GM21723 (cell line): Measurements from ENCODE around the gene SAXO2.
"Not testable (repeated sequence)": the region's sequence is repeated elsewhere in the genome, so short reads cannot be mapped to it uniquely, and the experiment has no call there.

Experiments
- ATAC-seq: cut with Tn5 transposase; IDR thresholded peaks from one replicate; pipeline ENCODE4 v1.9.1; 2021; ENCODE audit warnings: mild to moderate bottlenecking, moderate library complexity; ENCODE audit not compliant: unreplicated experiment

Gene SAXO2, protein sequence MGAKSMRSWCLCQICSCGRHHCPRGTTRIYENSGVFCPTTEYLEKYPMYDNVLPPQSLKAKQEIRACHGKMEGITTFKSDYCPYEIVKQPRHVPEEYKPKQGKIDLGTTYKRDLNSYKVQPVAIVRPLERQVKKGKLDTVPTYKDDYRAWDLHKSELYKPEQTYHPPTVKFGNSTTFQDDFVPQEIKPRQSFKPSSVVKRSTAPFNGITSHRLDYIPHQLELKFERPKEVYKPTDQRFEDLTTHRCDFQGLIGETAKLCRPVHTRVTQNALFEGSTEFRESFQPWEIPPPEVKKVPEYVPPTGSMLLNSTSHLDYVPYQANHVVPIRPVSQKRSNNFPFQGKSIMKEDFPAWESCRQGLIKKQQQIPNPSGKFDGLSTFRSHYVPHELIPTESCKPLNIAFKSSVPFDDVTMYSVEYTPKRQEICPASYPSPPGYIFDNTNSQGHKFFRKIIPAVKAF

GRCh38 chr15:82262422-82263026 lies at the start of gene SAXO2, which contains the start of gene EFL1:
TSS of gene SAXO2 (plus strand) at chr15:82262818. CDS start at chr15:82262880, 62 bp downstream.
TSS of gene EFL1 (minus strand) at chr15:82262734. CDS start at chr15:82261778, 956 bp downstream.
- peak; percentile 98 for ATAC-seq

- ATAC-seq: not testable (repeated sequence)
Observed at GRCh38 chr15:82216092-82216491, 46.5 kb upstream of the SAXO2 start.

DNA sequence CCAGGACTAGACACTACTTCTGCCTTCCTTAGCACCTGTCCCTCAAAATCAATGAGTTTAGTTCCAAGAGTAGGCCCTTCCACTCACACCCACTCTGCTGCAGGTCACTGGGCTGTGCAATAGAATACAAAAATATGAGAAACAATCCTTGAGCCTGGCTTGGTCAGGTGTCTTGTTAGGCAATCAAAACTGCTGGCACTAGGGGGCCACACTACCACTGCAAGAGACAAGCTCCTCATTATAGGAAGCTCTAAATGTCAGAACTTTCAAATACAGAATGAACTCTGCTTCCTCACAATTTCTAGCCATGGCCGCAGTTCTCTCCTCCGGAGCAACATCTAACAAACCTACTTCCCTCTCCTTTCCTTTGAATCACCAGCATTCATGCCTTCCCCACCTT lies 41.1 kb upstream of the SAXO2 start:
- not testable (repeated sequence) for ATAC-seq

DNA sequence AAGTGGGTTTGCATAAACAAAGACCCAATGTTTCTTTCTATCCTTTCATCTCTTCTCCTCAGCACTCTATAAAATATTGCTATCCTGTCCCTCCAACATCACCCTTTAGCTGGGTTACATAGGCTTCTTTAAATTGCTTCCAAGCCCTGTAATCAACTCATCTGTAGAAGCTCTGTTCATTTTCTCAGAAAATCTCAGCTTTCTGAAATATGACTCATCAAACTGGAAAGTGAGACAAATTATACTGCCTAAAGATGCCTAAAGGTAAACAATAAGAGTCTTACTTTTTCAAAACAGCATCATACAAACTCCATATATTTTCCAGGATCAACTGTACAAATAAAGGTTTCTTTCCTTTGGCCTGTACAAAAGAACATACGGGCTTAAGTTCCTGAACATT lies 33.9 kb upstream of the SAXO2 start:
- ATAC-seq: no peak

- no peak for ATAC-seq
Observed at GRCh38 chr15:82231233-82231632, 31.4 kb upstream of the SAXO2 start.

DNA sequence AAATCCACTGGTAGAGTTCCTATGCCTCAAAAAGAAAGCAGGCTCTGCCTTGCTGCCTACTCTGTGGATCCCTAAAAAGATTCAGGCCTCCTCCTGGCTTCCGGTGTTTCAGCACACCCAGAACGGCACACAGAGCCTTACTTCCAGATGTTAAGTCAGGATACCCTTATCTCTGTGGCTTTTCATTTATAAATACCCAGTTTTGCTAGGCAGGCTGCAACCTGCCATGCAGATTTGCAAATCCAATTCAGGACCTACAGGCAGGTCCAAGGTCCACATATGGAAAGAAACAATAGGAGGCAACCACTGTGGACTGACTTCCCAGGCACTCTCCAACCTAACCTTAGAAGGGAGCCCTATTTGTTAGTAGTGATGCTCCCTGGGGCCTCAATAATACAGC lies 30.8 kb upstream of the SAXO2 start:
- ATAC-seq: no peak

GRCh38 chr15:82237944-82238534 lies 24.6 kb upstream of the SAXO2 start:
- not testable (repeated sequence) for ATAC-seq

DNA sequence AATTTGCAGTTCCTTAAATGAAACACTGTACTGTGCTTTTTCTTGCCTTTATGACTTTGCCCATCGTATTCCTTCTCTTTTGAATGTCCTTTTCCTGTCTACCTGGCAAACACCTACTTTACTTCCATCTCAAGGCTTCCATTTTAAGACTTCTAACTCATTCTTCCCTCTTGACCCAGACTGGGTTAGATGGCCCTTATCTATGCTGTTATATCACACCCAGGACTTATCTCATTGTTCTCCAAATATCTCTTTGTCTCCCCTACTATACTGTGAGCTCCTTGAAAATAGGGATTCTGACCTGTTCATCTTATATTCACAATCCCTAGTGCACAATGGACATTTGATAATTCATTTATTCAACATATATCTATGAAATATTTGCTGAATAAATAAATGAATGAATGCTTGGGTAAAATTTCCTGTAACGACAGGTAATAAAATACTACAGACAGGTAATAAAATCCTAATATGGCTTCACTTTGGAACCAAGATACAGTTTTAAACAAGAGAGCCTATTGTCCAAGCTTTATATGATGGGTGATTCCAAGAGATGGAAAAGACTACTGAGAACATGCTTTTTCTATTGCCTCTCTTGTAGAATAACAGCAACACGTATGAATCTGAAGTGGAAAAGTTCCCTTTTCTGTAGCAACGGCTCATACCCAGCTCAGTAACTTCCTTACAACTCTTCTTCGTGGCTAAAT lies 22.8 kb upstream of the SAXO2 start:
- ATAC-seq: no peak

DNA sequence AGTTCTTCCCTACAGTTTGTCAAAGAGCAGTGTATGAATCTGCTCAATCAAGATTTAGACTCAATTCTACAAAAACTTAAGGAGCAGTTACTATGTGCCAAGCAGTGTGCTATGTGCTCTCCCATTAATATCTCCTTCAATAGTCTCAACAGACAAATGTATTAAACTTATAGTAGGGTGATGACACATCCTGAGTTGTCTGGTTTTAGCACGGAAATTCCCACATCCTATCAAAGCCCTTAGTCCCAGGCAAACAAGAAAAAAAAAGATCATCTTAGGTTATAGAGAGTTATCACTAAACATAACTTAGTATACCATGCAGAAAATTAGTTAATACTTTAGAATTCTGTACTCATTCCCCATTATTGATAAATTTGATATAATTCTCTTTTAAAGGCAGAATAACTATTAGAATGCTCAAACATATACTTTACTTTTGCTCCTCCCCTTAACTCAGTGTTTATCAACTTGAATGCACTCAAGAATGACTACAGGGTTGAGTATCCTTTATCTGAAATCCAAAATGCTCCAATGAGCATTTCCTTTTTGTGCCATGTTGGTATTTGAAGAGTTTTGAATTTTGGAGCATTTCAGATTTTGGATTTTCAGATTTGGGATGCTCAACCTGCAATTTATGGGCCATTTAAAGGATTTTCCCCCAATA lies 20.6 kb upstream of the SAXO2 start:
- not testable (repeated sequence) for ATAC-seq

- ATAC-seq: not testable (repeated sequence)
Observed at GRCh38 chr15:82243644-82244043, 19.0 kb upstream of the SAXO2 start.

DNA sequence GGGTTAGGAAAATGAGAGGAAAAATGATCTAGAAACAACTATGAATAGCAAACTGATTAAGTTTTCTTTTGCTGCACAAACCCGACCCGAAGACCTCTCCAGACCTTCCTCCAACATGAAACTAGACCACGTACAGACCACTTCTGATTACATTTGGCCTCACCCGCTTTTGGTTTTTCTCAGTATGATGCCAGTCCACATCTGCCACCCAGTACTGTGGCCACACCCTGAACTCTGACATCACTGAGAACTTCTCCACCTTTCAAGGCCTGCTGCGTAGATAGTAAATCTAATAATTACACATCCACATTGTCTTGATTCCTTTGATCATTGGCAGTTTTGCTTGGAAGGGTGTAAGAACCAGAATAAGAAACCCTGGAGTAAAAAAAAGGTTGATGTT lies 16.7 kb upstream of the SAXO2 start:
- not testable (repeated sequence) for ATAC-seq

DNA sequence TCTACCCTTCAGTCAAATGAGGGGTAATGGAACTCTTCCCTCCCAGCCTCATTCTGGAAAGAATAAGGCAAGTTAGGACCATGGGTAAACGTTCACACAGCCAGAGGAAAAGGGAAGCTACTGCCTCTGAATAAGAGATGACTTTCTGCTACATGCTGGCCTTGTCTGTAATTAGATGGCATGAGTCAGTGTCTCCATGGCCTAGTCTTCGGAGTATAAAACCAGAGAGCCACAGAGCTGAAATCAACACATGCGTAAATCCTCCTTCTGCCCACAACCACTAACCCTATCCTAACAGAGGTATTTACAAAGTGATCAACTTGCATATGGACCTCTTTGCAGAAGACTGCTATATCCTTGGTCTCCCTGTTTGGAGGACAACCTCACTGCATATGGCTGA lies 14.4 kb upstream of the SAXO2 start:
- ATAC-seq: not testable (repeated sequence)

- peak; percentile 31 for ATAC-seq
Observed at GRCh38 chr15:82261566-82262421, 824 bp upstream of the SAXO2 start.

DNA sequence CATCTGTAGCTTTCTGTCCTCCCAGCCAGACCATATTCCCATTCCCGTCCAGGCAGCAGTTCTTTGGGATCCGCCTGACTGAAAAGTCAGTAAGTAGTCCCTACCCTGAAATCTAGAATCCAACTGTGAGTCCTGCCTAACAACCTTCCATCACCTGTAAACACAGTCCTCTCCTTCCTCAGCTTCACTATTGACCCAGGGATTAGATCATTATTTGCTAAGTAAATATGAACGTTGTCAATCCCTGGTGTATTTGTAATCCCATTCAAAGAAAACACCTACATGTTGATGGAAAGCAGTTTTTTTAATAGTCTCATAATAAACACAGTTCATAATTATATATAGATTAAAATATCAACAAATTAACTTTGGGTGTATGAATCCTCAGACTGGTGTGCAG lies 732 bp downstream of the SAXO2 start:
- ATAC-seq: no peak

- not testable (repeated sequence) for ATAC-seq
Observed at GRCh38 chr15:82267137-82267536, 4.5 kb downstream of the SAXO2 start.

GRCh38 chr15:82268454-82268853 lies 5.8 kb downstream of the SAXO2 start:
- ATAC-seq: not testable (repeated sequence)

- no peak for ATAC-seq
Observed at GRCh38 chr15:82272154-82272553, 9.5 kb downstream of the SAXO2 start.

DNA sequence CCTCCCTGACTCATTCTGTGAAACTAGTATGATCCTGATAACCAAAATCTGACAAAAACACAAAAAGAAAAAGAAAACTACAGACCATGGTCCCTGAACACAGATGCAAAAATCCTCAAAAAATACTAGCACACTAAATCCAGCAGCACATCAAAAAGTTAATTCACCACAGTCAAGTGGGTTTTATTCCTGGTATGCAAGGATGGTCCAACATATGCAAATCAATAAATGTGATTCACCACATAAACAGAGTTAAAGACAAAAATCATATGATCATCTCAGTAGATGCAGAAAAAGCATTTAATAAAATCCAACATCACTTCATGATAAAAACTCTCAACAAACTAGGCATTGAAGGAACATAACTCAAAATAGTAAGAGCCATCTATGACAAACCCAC lies 12.8 kb downstream of the SAXO2 start:
- no peak for ATAC-seq

GRCh38 chr15:82281276-82281675 lies 18.7 kb downstream of the SAXO2 start:
- not testable (repeated sequence) for ATAC-seq

DNA sequence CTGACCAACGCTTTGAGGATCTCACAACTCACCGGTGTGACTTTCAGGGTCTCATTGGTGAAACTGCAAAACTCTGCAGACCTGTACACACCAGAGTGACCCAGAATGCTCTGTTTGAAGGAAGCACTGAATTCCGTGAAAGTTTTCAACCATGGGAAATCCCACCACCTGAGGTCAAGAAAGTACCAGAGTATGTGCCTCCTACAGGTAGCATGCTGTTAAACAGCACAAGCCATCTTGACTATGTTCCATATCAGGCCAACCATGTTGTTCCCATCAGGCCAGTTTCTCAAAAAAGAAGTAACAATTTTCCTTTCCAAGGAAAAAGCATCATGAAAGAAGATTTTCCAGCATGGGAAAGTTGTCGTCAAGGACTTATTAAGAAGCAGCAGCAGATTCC lies 19.8 kb downstream of the SAXO2 start:
- not testable (repeated sequence) for ATAC-seq
